ELF-1 (cell line): ENCODE results near the gene FAM241A.
A peak's percentile ranks its signal among the peaks of the same experiment; 100 is the strongest.
"Not testable (repeated sequence)": the region's sequence is repeated elsewhere in the genome, so short reads cannot be mapped to it uniquely, and the experiment has no call there.

ENCODE experiments used
- DNase-seq: peaks from one replicate; pipeline ENCODE4 v3.0.0-alpha.2; 2016; ENCODE audit warnings: low read depth, low spot score

The FAM241A gene

DNA sequence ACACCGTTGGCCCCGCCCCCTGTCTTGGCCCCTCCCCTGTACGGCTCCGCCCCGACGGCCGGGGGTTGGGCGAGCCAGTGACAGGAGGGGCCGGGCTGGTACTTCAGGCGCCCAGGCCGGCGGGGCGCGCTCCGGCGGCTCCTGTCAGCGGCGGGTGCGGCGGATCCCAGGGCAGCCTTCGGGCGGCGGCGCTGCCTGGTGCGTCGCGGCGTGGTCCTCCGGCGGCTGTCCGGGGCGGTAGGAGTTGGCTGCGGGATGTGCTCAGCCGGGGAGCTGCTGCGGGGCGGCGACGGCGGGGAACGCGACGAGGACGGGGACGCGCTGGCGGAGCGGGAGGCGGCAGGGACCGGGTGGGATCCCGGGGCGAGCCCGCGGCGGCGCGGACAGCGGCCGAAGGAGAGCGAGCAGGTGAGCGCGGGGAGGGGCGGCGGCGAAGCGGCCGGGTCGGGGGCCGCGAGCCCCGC is at the start of gene FAM241A:
TSS of gene FAM241A (plus strand) at position 129 of the 464 bp plus-strand sequence. CDS start at position 256, 127 bp downstream.
- DNase-seq = peak; percentile 74

DNA sequence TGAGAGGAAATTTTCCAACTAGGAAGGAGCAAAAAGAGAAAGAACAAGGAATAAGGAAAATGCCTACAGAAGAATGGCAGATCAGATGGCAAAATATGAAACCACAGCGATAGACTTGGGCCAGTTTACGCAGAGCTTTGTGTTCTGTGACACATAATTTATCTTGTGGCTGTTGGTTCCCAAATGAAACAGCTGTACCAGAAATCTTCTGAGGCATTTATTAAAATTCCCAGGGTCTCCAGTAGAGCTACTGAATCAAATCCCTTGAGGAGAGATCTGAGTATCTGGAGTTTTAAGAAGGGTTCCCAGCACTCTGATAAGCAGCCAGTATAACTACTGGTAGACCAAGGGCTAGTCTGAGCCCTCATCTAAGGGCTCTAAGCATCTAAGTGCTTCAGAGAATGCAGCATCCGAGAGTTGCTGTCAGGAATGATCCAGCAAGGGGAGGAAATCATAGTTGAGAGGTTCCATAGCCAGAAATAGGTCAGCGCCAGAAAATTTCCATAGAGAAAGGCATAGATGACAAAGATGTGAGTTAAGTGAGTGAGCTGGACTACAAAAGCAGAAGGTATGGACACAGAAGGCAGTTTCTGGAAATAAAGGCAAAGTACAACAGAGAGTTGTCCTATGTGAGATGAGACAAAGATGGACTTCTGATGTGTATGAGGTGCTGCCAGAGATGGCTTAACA is 46.3 kb upstream of the FAM241A start:
- DNase-seq = no peak

DNA sequence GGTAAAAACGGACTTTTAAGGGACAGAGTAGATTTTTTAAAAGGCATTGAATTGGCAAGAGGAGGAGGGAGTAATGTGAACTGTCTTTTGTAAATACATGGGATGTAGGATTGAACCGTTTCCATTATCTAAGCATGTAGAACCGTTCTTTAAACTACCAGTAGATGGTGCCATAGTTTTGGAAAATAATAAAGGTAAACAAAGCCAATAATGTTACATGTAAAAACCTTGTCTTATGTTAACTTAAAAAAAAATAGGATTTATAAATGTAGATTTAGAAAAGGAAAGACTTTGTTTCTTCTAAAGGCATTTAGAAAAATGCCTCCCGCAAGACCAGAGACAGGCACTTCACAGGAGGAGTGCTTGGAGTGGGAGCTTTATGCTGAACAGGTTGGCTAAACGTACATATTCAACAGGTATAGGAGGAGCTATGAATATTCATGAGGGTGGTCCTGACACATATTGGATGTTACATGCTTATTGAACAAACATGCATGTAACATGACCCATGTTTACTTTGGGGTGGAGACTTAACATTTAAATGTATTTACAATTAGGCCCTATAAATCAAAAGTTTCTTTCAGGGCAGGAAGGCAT is 45.5 kb upstream of the FAM241A start:
- DNase-seq = peak; percentile 7

DNA sequence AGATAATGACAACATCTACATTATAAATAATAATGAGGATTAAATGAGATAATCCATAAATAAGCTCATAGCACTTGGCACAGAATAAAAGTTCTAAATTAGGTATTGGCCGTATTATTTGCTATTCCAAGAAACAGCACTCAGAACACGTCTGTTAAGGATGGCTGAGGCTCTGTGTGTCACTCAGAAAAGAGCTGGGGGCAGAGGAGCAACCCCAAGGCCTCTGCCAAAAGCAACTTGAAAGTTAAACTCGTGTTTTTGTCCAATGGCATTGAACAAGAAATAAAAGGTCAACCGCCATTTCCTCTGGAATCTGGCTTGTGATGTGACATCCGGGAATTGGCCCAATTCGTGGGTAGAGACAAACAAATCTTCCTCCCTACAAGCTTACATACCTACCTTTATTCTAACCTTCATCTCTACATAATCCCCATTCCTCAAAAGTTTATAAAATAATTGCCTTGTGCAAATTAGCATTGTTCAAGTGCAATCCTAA is 42.3 kb upstream of the FAM241A start:
- DNase-seq = no peak

DNA sequence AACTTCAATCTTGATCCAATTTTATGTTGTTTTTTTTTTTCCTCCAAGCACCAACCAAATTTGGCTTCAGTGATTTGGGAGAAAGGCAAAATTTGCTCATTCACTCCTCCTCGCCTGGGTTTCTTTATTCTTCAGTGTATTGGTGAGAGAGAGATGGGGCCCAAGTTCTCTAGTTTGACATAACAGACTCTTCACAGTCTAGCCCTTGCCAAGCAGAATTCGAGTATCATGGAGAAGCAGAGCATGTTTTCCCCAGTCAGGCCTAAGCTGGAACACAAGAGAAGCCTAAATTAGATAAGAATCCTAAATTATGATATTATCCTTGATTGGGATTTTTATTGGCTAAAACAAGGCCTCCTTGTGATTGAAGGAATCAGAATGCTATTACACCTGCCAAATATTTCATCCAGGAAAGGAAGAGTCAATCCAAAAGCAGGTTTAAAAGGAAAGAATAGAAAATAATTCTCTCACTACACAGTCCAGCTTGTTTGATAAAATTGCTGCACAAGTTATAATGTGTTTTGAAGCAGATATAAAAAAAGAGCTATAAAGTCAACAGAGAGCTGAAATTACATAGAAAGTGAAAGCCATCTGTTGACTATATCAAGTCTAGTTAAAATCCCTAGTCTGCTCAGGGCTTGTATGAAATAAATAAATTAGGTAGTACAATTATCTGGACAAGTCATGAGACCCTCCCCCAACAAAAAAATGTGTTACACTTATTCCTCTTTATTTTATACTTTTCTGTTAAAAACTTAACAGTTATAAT is 39.9 kb upstream of the FAM241A start:
- no peak for DNase-seq

DNA sequence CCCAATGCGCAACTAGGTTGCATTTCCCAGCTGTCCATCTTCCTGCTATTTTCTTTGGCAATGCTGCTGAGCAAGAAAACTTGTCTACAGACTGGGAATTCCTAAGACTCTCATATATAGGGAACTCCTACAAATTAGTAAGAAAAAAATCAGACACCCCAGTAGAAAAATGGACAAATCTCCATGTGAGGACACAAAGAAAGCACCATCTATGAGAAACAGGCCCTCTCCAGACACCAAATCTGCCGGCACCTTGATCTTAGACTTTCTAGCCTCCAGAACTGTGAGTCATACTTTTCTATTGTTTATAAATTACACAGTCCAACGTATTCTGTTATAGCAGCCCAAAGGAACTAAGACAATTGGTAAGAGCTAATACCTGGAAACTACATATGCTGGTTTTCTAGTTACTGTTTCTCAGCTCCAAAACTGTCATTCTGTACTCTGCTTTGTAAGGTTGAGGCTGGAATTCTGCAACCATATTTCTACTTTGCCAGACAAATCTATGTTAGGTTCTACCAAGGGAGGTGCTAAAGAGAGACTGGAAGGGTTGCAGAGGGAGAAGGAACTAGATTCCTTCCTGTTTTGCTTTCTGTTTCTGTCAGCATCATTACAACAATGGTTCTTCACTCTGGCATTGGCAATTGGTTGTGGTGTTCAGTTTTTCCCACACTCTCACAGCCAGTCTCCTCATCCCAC is 35.7 kb upstream of the FAM241A start:
- no peak for DNase-seq

DNA sequence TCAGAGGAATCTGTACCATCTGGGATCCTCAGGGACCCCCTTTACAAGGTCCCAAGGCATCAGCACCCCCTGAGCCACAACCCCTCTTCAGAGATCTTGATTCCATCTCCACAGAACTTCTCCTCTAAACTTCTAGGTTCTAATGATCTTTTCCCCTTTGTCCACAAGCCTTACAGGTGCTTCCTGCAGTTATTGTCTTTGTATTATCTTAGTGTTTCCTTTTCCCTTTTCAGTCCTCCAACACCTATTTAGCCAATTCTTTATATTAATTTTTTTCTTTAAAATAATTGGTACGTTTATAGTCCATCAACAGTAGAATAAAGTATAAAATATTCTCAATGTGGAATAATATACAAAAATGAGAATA is 35.2 kb upstream of the FAM241A start:
- no peak for DNase-seq

DNA sequence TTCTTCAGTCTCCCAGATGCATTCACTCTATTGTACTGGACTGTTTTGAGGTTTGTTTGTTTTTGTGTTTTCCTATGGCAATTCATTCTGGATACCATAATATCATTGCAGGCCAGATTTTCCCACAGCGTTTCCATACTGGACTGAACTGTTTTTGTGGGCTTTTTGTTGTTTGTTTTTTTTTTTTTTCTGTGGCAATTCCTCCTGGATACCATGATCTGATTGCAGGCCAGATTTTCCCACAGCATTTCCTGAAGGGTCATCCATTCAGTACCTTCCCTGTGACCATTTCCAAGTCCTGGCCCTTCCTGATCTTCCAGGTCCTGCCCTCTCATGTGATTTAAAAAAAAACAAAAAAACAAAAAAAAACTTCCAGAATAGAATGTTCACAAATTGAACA is 33.9 kb upstream of the FAM241A start:
- DNase-seq = no peak

DNA sequence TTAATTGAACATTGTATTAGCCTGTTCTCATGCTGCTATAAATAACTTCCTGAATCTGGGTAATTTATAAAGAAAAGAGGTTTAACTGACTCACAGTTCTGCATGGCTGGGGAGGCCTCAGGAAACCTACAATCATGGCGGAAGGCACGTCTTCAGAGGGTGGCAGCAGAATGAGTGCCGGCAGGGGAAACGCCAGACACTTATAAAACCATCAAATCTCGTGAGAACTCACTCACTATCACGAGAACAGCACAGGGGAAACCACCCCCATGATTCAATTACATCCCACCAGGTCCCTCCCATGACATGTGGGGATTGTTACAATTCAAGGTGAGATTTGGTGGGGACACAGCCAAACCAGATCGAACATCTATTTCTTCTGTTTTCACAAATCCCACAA is 33.2 kb upstream of the FAM241A start:
- DNase-seq = not testable (repeated sequence)

DNA sequence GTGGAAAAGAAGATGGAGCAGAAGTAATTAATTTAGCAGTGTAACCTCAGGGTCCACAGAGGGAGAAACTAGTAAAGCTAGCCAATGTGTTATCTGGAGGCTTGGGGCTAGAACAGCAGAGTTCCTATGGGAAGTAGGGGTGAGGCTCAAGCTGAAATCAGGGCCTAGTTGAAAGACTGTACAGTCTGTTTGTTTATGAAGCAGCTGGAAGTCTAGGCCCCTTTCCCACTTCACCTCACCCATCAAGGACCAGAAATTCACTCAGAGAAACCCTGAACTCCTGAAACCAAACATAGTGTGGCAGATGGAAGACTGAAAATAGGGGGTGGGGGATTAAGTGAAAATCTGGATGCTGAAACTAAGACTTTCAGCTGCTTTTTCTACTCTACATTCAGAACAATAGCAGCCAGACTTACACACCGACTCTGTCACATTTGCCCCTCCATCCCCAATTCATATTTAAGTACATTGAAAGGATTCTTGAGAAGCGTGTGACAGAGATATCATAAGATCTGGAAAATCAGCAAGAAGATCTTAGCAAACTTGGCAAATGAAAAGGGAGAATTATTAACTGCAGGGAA is 32.6 kb upstream of the FAM241A start:
- DNase-seq = no peak

DNA sequence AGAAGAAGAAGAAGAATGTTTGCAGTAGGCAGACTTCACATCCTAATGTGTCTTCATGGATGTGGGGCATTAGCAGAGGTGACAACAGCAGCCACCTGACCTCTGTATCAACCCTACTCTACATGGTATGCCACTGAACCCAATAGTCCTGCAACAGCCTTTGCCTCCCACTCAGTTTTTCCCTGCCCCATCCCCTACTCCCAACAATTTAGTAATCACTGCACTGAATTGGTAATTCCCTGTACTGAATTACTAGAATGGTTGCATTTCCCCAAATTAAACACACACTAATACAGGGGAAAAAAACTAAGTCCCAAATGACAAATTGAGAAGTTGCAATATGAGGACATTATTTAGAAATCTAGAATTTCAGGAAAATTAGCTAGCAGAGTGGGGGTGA is 31.4 kb upstream of the FAM241A start:
- DNase-seq = no peak

DNA sequence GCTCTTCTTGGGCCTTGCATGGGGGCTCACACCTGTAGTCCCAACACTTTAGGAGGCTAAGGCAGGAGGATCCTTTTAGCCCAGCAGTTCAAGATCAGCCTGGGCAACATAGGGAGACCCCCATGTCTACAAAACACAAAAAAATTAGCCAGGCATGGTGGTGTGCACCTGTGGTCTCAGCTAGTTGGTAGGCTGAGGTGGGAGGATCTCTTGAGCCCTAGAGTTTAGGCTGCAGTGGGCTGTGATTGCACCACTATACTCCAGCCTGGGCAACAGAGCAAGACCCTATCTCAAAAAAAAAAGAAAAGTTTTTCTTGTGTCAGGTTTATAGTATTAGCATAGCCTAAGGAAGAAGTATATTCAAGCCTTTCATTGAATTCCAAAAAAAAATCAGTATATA is 30.8 kb upstream of the FAM241A start:
- DNase-seq = no peak

DNA sequence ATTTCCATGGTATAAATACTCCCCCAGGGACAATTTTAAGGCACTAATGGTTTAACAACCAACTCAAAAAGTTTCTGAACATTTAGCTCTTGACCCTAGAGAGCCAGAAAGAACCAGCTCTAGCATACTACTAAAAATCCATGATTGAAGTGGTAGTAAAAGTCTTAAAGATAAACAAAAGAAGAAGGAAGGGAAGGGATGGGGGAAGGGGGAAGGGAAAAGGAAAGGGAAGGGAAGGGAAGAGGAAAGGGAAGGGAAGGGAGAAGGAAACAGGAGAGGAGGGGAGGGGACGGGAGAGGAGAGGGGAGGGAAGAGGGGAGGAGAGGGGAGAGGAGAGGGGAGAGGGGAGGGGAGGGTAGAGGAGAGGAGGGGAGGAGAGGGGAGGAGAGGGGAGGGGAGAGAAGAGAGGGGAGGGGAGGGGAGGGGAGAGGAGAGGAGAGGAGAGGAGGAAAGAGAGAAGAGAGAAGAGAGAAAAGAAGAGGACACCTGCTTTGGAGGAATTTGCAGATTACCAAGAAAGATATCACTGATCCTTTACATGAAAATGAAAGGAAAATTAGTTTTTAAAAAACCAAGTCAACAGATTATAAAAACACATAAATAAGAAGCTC is 26.4 kb upstream of the FAM241A start:
- no peak for DNase-seq

DNA sequence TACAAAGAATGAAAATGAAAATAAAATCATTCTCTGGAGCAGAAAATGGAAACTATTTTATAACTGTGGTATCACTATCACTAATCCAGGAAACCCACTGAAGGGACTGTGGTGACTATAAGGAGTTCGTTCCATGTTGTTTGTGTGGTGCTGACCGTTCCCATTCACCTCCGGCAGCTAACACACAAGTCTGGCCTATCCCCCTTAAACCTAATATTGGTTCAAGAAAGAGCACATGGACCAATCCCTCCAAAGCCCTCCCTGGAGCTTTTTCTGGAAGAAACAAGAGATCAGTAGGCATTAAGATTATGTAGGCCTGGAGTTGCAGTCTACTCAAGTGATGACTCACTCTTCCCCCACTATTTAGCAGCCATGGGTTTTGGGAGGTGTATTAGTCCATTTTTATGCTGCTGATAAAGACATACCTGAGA is 25.9 kb upstream of the FAM241A start:
- no peak for DNase-seq

DNA sequence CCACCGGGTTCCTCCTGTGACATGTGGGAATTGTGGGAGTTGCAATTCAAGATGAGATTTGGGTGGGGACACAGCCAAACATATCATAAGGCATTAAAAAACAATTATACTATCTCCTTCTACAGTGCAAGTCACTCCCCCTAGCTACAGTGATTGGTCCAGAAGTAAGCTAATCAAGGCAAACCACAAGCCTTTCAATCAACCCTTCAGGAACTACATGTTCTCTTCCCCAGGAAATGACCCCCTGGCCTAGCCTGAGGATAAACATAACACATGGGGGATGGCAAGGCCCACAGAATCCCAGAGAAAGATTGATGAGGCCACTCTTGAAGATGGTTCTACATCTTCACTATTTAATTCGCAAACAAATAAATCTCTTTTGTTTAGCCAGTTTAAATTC is 25.2 kb upstream of the FAM241A start:
- no peak for DNase-seq

DNA sequence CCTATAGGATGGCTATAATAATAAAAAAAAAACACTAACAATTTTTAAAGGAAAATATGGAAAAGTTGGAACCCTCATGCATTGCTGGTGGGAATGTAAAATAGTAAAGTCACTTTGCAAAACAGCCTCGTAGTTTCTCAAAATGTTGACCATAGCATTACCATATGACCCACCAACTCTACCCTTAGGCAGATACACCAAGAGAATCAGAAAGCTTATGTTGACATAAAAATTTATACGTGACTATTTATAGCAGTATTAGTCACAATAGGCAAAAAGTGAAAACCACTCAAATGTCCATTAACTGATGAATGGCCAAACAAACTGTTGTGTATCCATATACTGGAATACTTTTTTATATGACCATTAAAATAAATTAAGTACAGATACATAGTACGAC is 19.8 kb upstream of the FAM241A start:
- no peak for DNase-seq

DNA sequence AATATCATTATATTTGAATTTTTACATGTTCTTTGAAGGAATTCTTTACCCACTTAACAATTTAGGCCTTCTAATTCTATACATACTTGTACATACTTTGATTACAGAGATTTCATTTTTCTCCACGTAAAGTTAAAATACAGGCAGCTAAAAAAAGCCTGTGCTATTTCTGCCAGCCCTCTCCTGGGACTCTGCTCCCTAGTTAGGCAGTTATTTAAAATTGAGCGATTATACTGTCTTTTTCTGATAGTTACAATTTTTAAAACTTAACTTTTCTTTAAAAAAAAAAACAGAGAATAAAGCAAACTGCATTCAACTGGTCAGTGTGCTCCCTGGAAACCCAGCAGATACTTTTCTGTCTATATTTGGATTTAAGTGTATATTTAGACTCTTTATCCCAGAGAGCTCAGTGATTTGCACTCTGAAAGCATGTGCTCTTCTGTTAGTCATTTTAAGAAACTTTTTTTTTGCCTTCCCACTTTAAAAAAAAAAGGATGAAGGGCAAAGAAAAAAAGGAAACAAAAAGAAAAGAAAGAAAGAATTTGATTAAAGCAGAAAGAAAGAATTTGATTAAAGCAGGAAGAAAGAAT is 18.1 kb upstream of the FAM241A start:
- DNase-seq = no peak

DNA sequence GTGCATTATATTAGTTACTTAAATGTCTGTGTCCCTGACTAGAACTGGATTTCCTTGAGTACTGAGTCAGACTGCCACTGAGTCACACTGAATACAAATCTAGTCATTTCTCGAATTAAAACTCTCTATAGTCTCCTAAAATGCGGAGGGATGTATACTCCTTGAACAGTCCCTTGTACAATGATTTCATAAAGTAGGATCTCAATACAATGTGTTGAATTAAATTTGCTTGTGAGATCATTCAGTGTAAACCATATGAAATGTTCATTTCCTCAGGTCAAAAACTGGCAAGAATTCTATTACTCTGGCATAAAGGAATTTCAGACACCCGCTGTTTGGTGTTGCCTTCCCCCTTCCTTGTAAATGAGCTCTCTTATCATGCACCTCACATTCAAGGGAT is 17.5 kb upstream of the FAM241A start:
- no peak for DNase-seq

DNA sequence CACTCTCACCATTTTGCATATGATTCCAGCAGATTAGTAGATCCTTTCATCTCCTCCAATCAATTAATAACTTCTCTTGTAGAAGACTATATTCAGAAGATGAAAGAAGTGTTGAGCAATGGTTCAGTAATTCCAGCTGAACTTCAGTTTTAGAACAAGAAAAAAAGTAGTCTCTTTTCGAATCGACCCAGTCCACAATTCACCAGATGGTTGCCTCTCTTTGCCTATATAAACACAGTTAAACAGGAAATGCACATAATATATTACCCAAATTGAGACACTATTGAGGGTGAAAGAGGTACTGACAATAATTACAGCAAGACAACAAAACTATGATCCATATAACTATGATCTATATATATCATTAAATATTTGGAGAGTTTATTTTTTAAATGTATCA is 16.8 kb upstream of the FAM241A start:
- DNase-seq = no peak

DNA sequence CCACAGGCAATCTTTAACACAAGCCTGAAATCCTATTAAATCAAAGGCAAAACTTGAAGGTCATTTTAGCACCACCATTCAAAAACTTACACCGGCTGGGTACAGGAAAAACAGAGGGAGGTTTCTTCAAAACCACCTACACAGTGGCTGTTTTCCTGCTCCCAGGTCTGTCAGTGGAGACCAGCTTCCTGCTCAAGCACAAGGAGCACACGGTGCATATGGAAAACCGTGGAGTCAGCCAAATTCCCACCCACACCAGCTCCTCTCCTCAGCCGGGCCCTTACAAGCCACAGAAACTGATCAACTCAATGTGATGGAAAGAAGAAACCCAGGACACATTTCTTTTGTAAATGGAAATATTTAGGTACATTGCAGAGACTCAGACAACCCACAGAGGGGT is 14.3 kb upstream of the FAM241A start:
- peak; percentile 26 for DNase-seq

DNA sequence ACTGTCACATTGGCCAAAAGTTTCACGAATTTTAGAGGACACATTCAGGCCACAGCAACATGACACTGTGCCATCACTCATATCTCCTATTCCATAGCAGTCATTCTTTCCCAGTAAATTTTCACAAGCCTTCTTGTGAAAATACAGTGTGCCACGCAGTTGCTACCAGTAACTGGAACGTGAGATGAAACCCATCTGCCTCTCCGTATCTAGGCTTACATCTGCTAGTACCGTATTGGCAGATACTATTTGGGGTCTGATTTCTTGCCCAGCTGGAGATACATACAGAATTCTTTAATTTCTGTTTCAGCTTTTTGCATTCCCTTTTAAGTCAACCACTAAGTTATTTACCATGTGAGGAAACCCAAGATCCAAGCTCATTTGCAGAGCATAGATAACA is 8.7 kb upstream of the FAM241A start:
- no peak for DNase-seq
